ENCODE measurements around the gene HES1.

HES1 gene

GRCh38 chr3:194102436-194102835 is 33.5 kb upstream of the HES1 start:
- DNase-seq (ENCODE audit: low read depth in 3 of 3): no peak

- DNase-seq (ENCODE audit: low read depth in 3 of 3): no peak
These were observed 32.4 kb upstream of the HES1 start for GRCh38 chr3:194103505-194103904.

GRCh38 chr3:194103983-194104751 is 31.8 kb upstream of the HES1 start:
- no peak for DNase-seq (ENCODE audit: low read depth in 3 of 3)

GRCh38 chr3:194105292-194105691 is 30.7 kb upstream of the HES1 start:
- no peak for DNase-seq (ENCODE audit: low read depth in 3 of 3)

- peak; percentile 10 to 19 (median 10) for DNase-seq (ENCODE audit: low read depth in 3 of 3)
These were observed 28.8 kb upstream of the HES1 start for GRCh38 chr3:194107107-194107506.

- DNase-seq (ENCODE audit: low read depth in 3 of 3): no peak
These were observed 26.6 kb upstream of the HES1 start for GRCh38 chr3:194109192-194109863.

GRCh38 chr3:194110483-194110882 is 25.5 kb upstream of the HES1 start:
- no peak for DNase-seq (ENCODE audit: low read depth in 3 of 3)

GRCh38 chr3:194111336-194111735 is 24.6 kb upstream of the HES1 start:
- DNase-seq (ENCODE audit: low read depth in 3 of 3): no peak

- DNase-seq (ENCODE audit: low read depth in 3 of 3): no peak
These were observed 23.5 kb upstream of the HES1 start for GRCh38 chr3:194112120-194113106.

- DNase-seq (ENCODE audit: low read depth in 3 of 3): no peak
These were observed 21.8 kb upstream of the HES1 start for GRCh38 chr3:194114123-194114522.

GRCh38 chr3:194117104-194117845 is 18.7 kb upstream of the HES1 start:
- no peak for DNase-seq (ENCODE audit: low read depth in 3 of 3)

GRCh38 chr3:194118920-194119319 is 17.0 kb upstream of the HES1 start:
- no peak for DNase-seq (ENCODE audit: low read depth in 3 of 3)

- DNase-seq (ENCODE audit: low read depth in 3 of 3): no peak
These were observed 15.9 kb upstream of the HES1 start for GRCh38 chr3:194119831-194120590.

- no peak for DNase-seq (ENCODE audit: low read depth in 3 of 3)
These were observed 14.9 kb upstream of the HES1 start for GRCh38 chr3:194120789-194121770.

- DNase-seq (ENCODE audit: low read depth in 3 of 3): no peak
These were observed 13.9 kb upstream of the HES1 start for GRCh38 chr3:194121891-194122631.

GRCh38 chr3:194123726-194124125 is 12.2 kb upstream of the HES1 start:
- no peak for DNase-seq (ENCODE audit: low read depth in 3 of 3)

GRCh38 chr3:194124193-194124592 is 11.8 kb upstream of the HES1 start:
- DNase-seq (ENCODE audit: low read depth in 3 of 3): no peak

GRCh38 chr3:194125442-194125841 is 10.5 kb upstream of the HES1 start:
- no peak for DNase-seq (ENCODE audit: low read depth in 3 of 3)

GRCh38 chr3:194126790-194127189 is 9.2 kb upstream of the HES1 start:
- DNase-seq (ENCODE audit: low read depth in 3 of 3): no peak
